GM23248 (cell line): ENCODE data around the gene ARFRP1. TPM values are rescaled to one million over a fixed set of nuclear protein-coding genes. Genes with fewer than 3 reads are reported as not detected.
"Not testable (repeated sequence)": the region's sequence is repeated elsewhere in the genome, so short reads cannot be mapped to it uniquely, and the experiment has no call there.

Source experiments
- DNase-seq: peaks from one replicate; pipeline ENCODE4 v3.0.0-alpha.2; 2015
- H2AFZ ChIP-seq: fragments of 200-600 bp; sonication (generic); 2 replicates; pipeline ENCODE4 v1.6.1; 2016; ENCODE audit warnings: antibody characterized with exemption
- H3F3A ChIP-seq: fragments of 200-600 bp; sonication (generic); 2 replicates; pipeline ENCODE4 v1.6.1; 2016; ENCODE audit warnings: mild to moderate bottlenecking, antibody characterized with exemption, mixed run types; ENCODE audit not compliant: insufficient read depth
- H3K27ac ChIP-seq: fragments of 200-600 bp; sonication (generic); 2 replicates; pipeline ENCODE4 v1.5.1; 2016; ENCODE audit warnings: mild to moderate bottlenecking
- H3K27me3 ChIP-seq: fragments of 200-600 bp; sonication (generic); replicated peaks from 2 replicates; pipeline ENCODE4 v1.6.1; 2016; ENCODE audit warnings: mild to moderate bottlenecking; ENCODE audit not compliant: insufficient read depth
- H3K36me3 ChIP-seq: fragments of 200-600 bp; sonication (generic); 2 replicates; pipeline ENCODE4 v1.6.1; 2016; ENCODE audit warnings: low read depth, mild to moderate bottlenecking
- H3K4me1 ChIP-seq: fragments of 200-600 bp; sonication (generic); 2 replicates; pipeline ENCODE4 v1.6.1; 2016; ENCODE audit warnings: mild to moderate bottlenecking; ENCODE audit not compliant: insufficient read depth
- H3K4me2 ChIP-seq: fragments of 200-600 bp; sonication (generic); one replicate; pipeline ENCODE4 v1.6.1; 2016; ENCODE audit warnings: mild to moderate bottlenecking; ENCODE audit not compliant: unreplicated experiment
- H3K4me3 ChIP-seq: fragments of 200-600 bp; sonication (generic); 2 replicates; pipeline ENCODE4 v1.5.1; 2016; ENCODE audit warnings: mild to moderate bottlenecking
- H3K79me2 ChIP-seq: fragments of 200-600 bp; sonication (generic); 2 replicates; pipeline ENCODE4 v1.6.1; 2016; ENCODE audit warnings: mild to moderate bottlenecking; ENCODE audit not compliant: insufficient read depth
- H3K9ac ChIP-seq: fragments of 200-600 bp; sonication (generic); 2 replicates; pipeline ENCODE4 v1.6.1; 2016; ENCODE audit warnings: mild to moderate bottlenecking
- H3K9me2 ChIP-seq: fragments of 200-600 bp; sonication (generic); 2 replicates; pipeline ENCODE4 v1.6.1; 2016; ENCODE audit warnings: mixed run types, mild to moderate bottlenecking, moderate library complexity; ENCODE audit not compliant: insufficient read depth
- H3K9me3 ChIP-seq: fragments of 200-600 bp; sonication (generic); one replicate; pipeline ENCODE4 v1.6.1; 2017; ENCODE audit warnings: low read depth
- H4K20me1 ChIP-seq: fragments of 200-600 bp; sonication (generic); 2 replicates; pipeline ENCODE4 v1.6.0; 2016; ENCODE audit not compliant: insufficient read depth
- EZH2 ChIP-seq: fragments of 200-600 bp; sonication (generic); IDR thresholded peaks from 2 replicates; pipeline ENCODE4 v1.6.1; 2018; ENCODE audit warnings: antibody characterized with exemption, mild to moderate bottlenecking; ENCODE audit not compliant: insufficient read depth, poor library complexity, severe bottlenecking
- EZH2phosphoT487 ChIP-seq: fragments of 200-600 bp; sonication (generic); IDR thresholded peaks from 2 replicates; pipeline ENCODE4 v1.6.1; 2018; ENCODE audit warnings: antibody characterized with exemption, moderate library complexity, mild to moderate bottlenecking, low read depth; ENCODE audit not compliant: insufficient read depth
- WGBS, 2 experiments: methylation state at CpG; one replicate each; pipeline ENCODE4 v1.1.6; 2015 to 2017; ENCODE audit warnings: low lambda C conversion rate in 2 of 2, low coverage in 1 of 2; ENCODE audit errors: missing lambda C conversion rate in 2 of 2; 5-methylcytosine and 5-hydroxymethylcytosine counted together
- in situ Hi-C: fragments of 300-500 bp; cut with MboI; formaldehyde crosslinking; loops from 2 replicates; pipeline ENCODE4 v1.15.0; 2020
- polyA plus RNA-seq: library from polyadenylated mRNA; unstranded; fragments of >200 nt; fragmentation: Nextera tagmentation; extraction: Ambion mirVana; gene quantifications from 2 replicates; pipeline ENCODE4 v1.2.1, GENCODE V29; 2016
- small RNA-seq: library from RNA; depleted of rRNA; stranded (forward); fragments of <200 nt; gene quantifications from one replicate; pipeline ENCODE3, GENCODE V24; 2014; ENCODE audit warnings: low read depth, low replicate concordance
- total RNA-seq: library from RNA; depleted of rRNA; stranded (reverse); fragments of >200 nt; shearing (Covaris generic); gene quantifications from 2 replicates; pipeline ENCODE4 v1.2.3, GENCODE V29; 2014; rRNA removed

ARFRP1 gene
- total and polyA plus RNA-seq, 2 experiments from 2014 or later: 57.6 to 61.4 TPM

DNA sequence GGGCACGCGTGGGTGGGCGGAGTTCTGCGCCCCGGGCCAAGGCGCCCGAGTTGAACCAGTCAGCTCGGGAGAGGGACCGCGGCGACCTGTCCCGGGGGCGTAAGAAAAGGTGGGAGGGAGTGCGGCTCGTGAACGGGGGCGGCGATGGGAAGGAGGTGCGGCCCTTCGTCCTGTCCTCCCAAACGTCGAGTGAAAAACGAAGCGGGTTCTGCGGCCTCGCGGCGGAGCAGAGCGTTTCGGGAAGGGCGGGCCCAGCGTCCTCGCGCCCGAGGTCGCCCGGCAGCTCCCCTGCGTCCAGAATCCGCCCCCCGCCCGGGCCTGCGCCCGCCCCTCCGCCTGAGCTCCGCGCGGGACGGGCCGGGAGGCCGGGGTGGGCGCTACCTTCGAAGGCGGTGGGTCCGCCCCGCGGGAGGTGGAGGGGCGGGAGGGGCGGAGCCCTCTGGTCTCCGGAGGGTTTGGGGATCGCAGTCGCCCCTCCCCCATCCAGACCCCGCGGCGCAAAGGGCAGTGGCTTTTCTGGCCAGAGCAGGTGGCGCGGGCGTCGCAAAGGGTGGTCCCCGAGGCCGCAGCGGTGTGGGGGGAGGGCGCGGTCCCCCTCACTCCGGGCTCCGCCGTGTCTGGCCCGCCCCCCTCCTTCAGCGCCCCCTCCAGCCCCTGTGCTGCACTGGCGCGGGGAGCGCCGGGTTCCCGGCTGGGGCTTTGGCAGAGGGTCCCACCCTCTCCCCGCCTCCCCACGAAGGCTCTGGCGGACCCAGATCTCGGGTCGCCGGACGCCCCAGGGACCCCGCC is 55.4 kb downstream of the ARFRP1 start:
- 0 out of 2 replicates have a peak, but pooled peaks cover 3% of the 10 kb centered on the region for H3K4me1 ChIP-seq
- no peak for TF ChIP-seq EZH2phosphoT487
- no peaks in the 10 kb centered on the region for H4K20me1 ChIP-seq
- WGBS, 2 experiments: 2 to 3% methylated on average over 20 to 88 of the region's 91 CpGs
- in situ Hi-C loops: no loop called here
- no peaks in the 10 kb centered on the region for H3K9me3 ChIP-seq
- no peaks in the 10 kb centered on the region for H3K27me3 ChIP-seq
- H3K4me2 ChIP-seq: peak overlapping the region; percentile 71
- no peaks in the 10 kb centered on the region for H3K36me3 ChIP-seq
- peak; percentile 41 for DNase-seq
- H3K27ac ChIP-seq: no peak overlapping the region
- peak overlapping the region; percentile 39; the same call in 1 of the 2 replicates for H2AFZ ChIP-seq
- H3F3A ChIP-seq: no peaks in the 10 kb centered on the region
- H3K9me2 ChIP-seq: no peaks in the 10 kb centered on the region
- H3K79me2 ChIP-seq: no peaks in the 10 kb centered on the region
- peak overlapping the region; percentile 71 for H3K4me3 ChIP-seq
- peak overlapping the region; percentile 35 for H3K9ac ChIP-seq

DNA sequence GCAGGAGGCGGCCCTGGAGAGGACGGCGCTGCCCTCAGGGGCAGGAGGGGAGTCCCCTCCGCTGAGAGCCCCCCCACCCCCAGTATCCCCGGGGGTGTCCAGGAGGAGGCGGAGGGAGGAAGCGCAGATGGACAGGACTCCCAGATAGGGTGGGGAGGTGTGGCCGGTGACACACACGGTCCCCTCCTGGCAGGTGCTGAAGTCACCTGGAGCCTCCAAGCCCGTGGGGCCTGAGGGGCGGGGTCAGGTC is 55.9 kb downstream of the ARFRP1 start:
- peak overlapping the region; percentile 71 for H3K4me3 ChIP-seq
- H2AFZ ChIP-seq: no peak overlapping the region
- in situ Hi-C loops: no loop called here
- H3K36me3 ChIP-seq: no peaks in the 10 kb centered on the region
- no peaks in the 10 kb centered on the region for H3F3A ChIP-seq
- H3K27me3 ChIP-seq: no peaks in the 10 kb centered on the region
- WGBS, 2 experiments: 0 to 16% methylated on average over 1 to 11 of the region's 11 CpGs
- H4K20me1 ChIP-seq: no peaks in the 10 kb centered on the region
- H3K4me2 ChIP-seq: peak overlapping the region; percentile 71
- peak overlapping the region; percentile 35; the same call in 1 of the 2 replicates for H3K9ac ChIP-seq
- H3K27ac ChIP-seq: no peak overlapping the region
- TF ChIP-seq EZH2 (no peak), EZH2phosphoT487 (no peak)
- no peaks in the 10 kb centered on the region for H3K9me2 ChIP-seq
- H3K79me2 ChIP-seq: no peaks in the 10 kb centered on the region
- no peaks in the 10 kb centered on the region for H3K9me3 ChIP-seq
- H3K4me1 ChIP-seq: no peaks in the 10 kb centered on the region
- no peak for DNase-seq

DNA sequence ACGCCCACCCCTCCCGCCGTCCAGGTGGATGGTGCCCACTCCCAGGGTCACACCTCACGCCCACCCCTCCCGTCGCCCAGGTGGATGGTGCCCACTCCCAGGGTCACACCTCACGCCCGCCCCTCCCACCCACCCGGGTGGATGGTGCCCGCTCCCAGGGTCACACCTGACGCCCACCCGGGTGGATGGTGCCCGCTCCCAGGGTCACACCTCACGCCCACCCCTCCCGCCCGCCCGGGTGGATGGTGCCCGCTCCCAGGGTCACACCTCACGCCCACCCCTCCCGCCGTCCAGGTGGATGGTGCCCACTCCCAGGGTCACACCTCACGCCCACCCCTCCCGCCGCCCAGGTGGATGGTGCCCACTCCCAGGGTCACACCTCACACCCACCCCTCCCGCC is 57.3 kb downstream of the ARFRP1 start:
- H3K9me2 ChIP-seq, H3K4me2 ChIP-seq, H3K9me3 ChIP-seq, DNase-seq, H3K27ac ChIP-seq, H3K27me3 ChIP-seq, H3F3A ChIP-seq, H3K4me3 ChIP-seq, H3K36me3 ChIP-seq, H3K9ac ChIP-seq, H2AFZ ChIP-seq, H4K20me1 ChIP-seq, in situ Hi-C loops, H3K79me2 ChIP-seq, H3K4me1 ChIP-seq: not testable (repeated sequence)
- WGBS, 2 experiments: 93% methylated on average over 25 of the region's 25 CpGs; no CpG with 5 or more reads in 1 of the 2 experiments

DNA sequence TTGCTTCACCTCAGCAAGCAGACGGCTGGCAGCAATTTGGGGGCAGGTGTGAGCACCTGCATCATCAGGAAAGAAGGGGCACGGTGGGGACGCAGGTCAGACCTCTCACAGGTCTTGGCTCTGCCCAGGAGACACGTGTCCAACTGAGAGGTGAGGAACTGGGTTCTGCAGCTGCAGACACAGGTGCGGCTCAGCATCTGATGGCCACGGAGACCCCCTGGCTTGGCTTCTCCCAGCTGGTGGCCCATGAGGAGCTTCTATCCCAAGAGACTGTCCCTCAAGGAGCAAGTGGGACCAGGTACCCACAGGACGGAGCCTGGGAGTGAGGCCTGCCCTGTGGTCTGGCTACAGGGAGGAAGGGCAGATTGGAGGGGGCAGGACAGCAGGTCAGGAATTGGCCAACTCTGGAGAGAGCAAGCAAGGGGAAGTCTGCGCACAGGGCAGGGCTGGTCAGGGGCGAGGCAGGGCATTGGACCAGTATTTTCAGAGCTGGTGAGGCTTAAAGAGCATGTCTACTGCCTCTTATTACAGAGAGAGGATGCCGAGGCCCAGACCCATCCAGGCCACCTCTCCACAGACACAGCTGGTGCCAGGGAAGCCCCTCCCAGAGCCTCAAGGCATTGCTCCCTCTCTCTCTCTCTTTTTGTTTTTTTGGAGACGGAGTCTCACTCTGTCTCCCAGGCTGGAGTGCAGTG is 58.7 kb downstream of the ARFRP1 start:
- no peaks in the 10 kb centered on the region for H4K20me1 ChIP-seq
- no peaks in the 10 kb centered on the region for H3K4me1 ChIP-seq
- WGBS, 2 experiments: 83 to 88% methylated on average over 11 of the region's 11 CpGs
- in situ Hi-C loops: no loop called here
- no peak for TF ChIP-seq EZH2phosphoT487
- TF ChIP-seq EZH2: no peak
- no peaks in the 10 kb centered on the region for H3K9me3 ChIP-seq
- DNase-seq: no peak
- H3K4me3 ChIP-seq: no peak overlapping the region
- no peaks in the 10 kb centered on the region for H3K27me3 ChIP-seq
- no peak overlapping the region for H3K27ac ChIP-seq
- no peak overlapping the region for H2AFZ ChIP-seq
- H3K9me2 ChIP-seq: no peaks in the 10 kb centered on the region
- H3K4me2 ChIP-seq: no peak overlapping the region
- H3K9ac ChIP-seq: no peak overlapping the region
- H3K36me3 ChIP-seq: no peaks in the 10 kb centered on the region
- H3F3A ChIP-seq: no peaks in the 10 kb centered on the region
- H3K79me2 ChIP-seq: no peaks in the 10 kb centered on the region

Small RNA genes within 50 kb of the gene (small RNA-seq; reads per million reads assigned to genes)
- not detected for gene LIME1
- gene TNFRSF6B: not detected

Other genes starting within 250 kb of the ARFRP1 start
- not detected in 2 replicates for gene KCNQ2, start 235.3 kb downstream of the ARFRP1 start, total RNA-seq
- 0.38 TPM in 1 of 2 replicates, not detected in the other for gene KCNQ2, start 235.3 kb downstream of the ARFRP1 start, polyA plus RNA-seq
- gene EEF1A2, start 208.9 kb downstream of the ARFRP1 start, total RNA-seq: 0.43 TPM in 1 of 2 replicates, not detected in the other
- gene EEF1A2, start 208.9 kb downstream of the ARFRP1 start, polyA plus RNA-seq: not detected in 2 replicates
- 132 and 236 TPM in 2 replicates for gene PPDPF, start 187.2 kb downstream of the ARFRP1 start, total RNA-seq
- gene PPDPF, start 187.2 kb downstream of the ARFRP1 start, polyA plus RNA-seq: 170 and 171 TPM in 2 replicates
- gene PTK6, start 170.6 kb downstream of the ARFRP1 start, total RNA-seq: 0.13 TPM in 1 of 2 replicates, not detected in the other
- 0.06 TPM in 1 of 2 replicates, not detected in the other for gene PTK6, start 170.6 kb downstream of the ARFRP1 start, polyA plus RNA-seq
- gene SRMS, start 160.2 kb downstream of the ARFRP1 start, total RNA-seq: not detected in 2 replicates
- gene SRMS, start 160.2 kb downstream of the ARFRP1 start, polyA plus RNA-seq: not detected in 2 replicates
- gene FNDC11, start 153.8 kb downstream of the ARFRP1 start, total RNA-seq: 0.65 TPM in 1 of 2 replicates, not detected in the other
- 0.15 and 0.37 TPM in 2 replicates for gene FNDC11, start 153.8 kb downstream of the ARFRP1 start, polyA plus RNA-seq
- gene HELZ2, start 133.7 kb downstream of the ARFRP1 start, total RNA-seq: 17.5 and 25.2 TPM in 2 replicates
- 3.0 and 3.7 TPM in 2 replicates for gene HELZ2, start 133.7 kb downstream of the ARFRP1 start, polyA plus RNA-seq
- 13.6 and 15.4 TPM in 2 replicates for gene GMEB2, start 80.9 kb downstream of the ARFRP1 start, total RNA-seq
- 7.7 and 7.8 TPM in 2 replicates for gene GMEB2, start 80.9 kb downstream of the ARFRP1 start, polyA plus RNA-seq
- gene STMN3, start 54.6 kb downstream of the ARFRP1 start, total RNA-seq: 26.8 and 37.6 TPM in 2 replicates
- 18.5 and 18.6 TPM in 2 replicates for gene STMN3, start 54.6 kb downstream of the ARFRP1 start, polyA plus RNA-seq
- gene RTEL1, start 49.7 kb downstream of the ARFRP1 start, total RNA-seq: 15.6 and 30.7 TPM in 2 replicates
- gene RTEL1, start 49.7 kb downstream of the ARFRP1 start, polyA plus RNA-seq: 8.5 and 8.6 TPM in 2 replicates
- gene TNFRSF6B, start 11.3 kb downstream of the ARFRP1 start, total RNA-seq: 36.9 and 39.9 TPM in 2 replicates
- 17.4 and 17.5 TPM in 2 replicates for gene TNFRSF6B, start 11.3 kb downstream of the ARFRP1 start, polyA plus RNA-seq
- gene ZGPAT, start 63 bp upstream of the ARFRP1 start, total RNA-seq: 26.2 and 28.5 TPM in 2 replicates
- gene ZGPAT, start 63 bp upstream of the ARFRP1 start, polyA plus RNA-seq: 19.9 and 22.7 TPM in 2 replicates
- gene LIME1, start 28.7 kb upstream of the ARFRP1 start, total RNA-seq: 14.1 and 32.0 TPM in 2 replicates
- gene LIME1, start 28.7 kb upstream of the ARFRP1 start, polyA plus RNA-seq: 2.4 and 3.7 TPM in 2 replicates
- 63.9 and 64.9 TPM in 2 replicates for gene SLC2A4RG, start 31.8 kb upstream of the ARFRP1 start, total RNA-seq
- 21.3 and 22.7 TPM in 2 replicates for gene SLC2A4RG, start 31.8 kb upstream of the ARFRP1 start, polyA plus RNA-seq
- 1.9 and 3.9 TPM in 2 replicates for gene ZBTB46, start 123.3 kb upstream of the ARFRP1 start, total RNA-seq
- 0.33 and 0.38 TPM in 2 replicates for gene ZBTB46, start 123.3 kb upstream of the ARFRP1 start, polyA plus RNA-seq
- gene ABHD16B, start 153.5 kb upstream of the ARFRP1 start, total RNA-seq: not detected in 2 replicates
- gene ABHD16B, start 153.5 kb upstream of the ARFRP1 start, polyA plus RNA-seq: not detected in 2 replicates
- gene TPD52L2, start 157.3 kb upstream of the ARFRP1 start, total RNA-seq: 198 and 214 TPM in 2 replicates
- gene TPD52L2, start 157.3 kb upstream of the ARFRP1 start, polyA plus RNA-seq: 220 and 227 TPM in 2 replicates
- 68.0 and 70.9 TPM in 2 replicates for gene DNAJC5, start 187.2 kb upstream of the ARFRP1 start, total RNA-seq
- gene DNAJC5, start 187.2 kb upstream of the ARFRP1 start, polyA plus RNA-seq: 22.4 and 24.9 TPM in 2 replicates
- gene UCKL1, start 248.4 kb upstream of the ARFRP1 start, total RNA-seq: 17.6 and 21.5 TPM in 2 replicates
- 28.8 and 33.4 TPM in 2 replicates for gene UCKL1, start 248.4 kb upstream of the ARFRP1 start, polyA plus RNA-seq